C4-2B (cell line): ENCODE data around the gene KIAA0825.

Source experiments
- H3K27ac ChIP-seq: fragments of 450-650 bp; 2 replicates; pipeline ENCODE4 v1.5.1; 2017
- CTCF ChIP-seq: fragments of 450-650 bp; conservative IDR thresholded peaks from 2 replicates; pipeline ENCODE4 v1.5.1; 2017; ENCODE audit warnings: mild to moderate bottlenecking
- ZFX ChIP-seq: fragments of 450-650 bp; IDR thresholded peaks from 2 replicates; pipeline ENCODE4 v1.6.1; 2017

The KIAA0825 gene

DNA sequence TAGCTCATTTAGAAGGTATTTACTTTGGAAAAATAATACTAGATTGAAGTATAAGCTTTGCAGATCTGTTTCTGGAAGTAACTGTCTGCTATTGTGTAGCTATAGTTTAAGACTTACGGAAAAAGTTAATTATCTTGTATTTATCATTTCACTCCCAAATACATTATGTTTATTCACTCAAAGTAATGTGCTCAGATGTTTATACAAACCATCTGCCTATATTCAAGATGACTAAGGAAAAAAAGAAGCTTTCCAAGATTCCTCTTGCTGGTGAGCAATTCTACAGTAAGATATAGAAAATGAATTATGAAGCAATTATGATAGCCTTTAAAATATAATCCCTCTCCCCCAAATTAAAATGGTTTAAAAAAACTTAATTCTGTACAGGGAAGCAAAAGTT is 137.9 kb downstream of the KIAA0825 start:
- TF ChIP-seq ZFX, result no peak
- TF ChIP-seq CTCF, result no peak
- no peak overlapping the region for H3K27ac ChIP-seq

DNA sequence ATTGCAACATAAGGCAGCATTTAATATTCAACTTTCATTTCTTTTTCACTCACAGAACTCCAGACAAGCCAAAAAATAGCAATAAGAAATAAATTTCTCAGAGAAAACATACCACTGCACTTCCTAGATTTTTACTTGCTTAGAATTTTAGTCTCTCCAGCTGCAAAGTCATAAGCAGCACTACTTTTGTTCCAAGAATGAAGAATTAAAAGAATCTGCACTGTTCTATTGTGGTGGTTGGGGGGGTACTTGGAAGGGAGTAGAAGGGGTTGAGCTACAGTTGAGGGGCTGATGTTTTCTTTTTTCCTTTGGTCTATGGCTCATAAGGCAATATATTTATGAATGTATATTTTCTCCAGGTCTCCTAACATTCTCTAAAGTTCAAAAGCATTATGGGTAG is 144.5 kb downstream of the KIAA0825 start:
- H3K27ac ChIP-seq, result no peak overlapping the region
- no peak for TF ChIP-seq CTCF
- no peak for TF ChIP-seq ZFX

DNA sequence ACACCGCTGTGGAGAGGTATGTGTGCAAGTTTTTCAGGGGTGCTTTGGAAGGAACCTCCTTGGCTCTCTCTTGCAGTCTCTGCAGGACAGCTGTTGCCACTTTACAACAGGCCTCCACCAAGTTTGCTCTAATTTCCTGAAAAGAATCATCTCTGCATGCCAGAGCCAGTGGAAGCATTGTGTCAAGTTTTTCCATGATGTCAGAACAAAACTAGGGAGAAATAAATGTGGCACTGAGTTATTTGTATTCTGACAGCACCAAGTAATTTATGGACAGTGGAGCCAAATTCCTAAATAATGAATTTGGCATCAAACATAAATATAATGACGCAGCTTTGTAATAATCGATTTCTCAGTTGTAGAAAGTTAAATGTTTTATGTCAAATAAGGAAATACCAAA is 146.9 kb downstream of the KIAA0825 start:
- no peak overlapping the region for H3K27ac ChIP-seq
- no peak for TF ChIP-seq CTCF
- no peak for TF ChIP-seq ZFX

GRCh38 chr5:94470802-94471201 is 147.6 kb downstream of the KIAA0825 start:
- TF ChIP-seq ZFX (no peak), CTCF (no peak)
- no peak overlapping the region for H3K27ac ChIP-seq

DNA sequence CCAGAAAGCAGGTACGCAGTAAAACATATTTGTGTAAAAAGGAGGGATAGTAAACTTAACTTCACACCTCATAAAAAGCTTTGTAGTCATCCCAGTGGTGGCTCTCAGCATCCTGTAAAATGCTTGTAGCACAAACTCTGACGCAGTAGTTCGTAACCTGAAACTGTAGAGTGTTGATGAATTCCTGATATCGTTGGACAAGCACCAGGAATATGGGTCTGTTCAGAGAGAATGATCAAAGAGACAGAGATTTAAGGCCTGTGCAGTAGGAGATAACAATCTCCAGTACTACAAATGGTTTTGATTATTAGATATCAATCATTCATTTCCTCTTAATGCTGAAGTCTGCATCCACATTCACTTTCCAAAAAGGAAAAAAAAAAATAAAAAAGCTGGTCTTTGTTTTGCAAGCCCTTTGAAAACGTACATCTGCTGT is 148.5 kb downstream of the KIAA0825 start:
- TF ChIP-seq ZFX, result no peak
- no peak for TF ChIP-seq CTCF
- H3K27ac ChIP-seq, result no peak overlapping the region

GRCh38 chr5:94467954-94468930 is 150.2 kb downstream of the KIAA0825 start:
- H3K27ac ChIP-seq, result no peak overlapping the region
- TF ChIP-seq ZFX (no peak), CTCF (no peak)

DNA sequence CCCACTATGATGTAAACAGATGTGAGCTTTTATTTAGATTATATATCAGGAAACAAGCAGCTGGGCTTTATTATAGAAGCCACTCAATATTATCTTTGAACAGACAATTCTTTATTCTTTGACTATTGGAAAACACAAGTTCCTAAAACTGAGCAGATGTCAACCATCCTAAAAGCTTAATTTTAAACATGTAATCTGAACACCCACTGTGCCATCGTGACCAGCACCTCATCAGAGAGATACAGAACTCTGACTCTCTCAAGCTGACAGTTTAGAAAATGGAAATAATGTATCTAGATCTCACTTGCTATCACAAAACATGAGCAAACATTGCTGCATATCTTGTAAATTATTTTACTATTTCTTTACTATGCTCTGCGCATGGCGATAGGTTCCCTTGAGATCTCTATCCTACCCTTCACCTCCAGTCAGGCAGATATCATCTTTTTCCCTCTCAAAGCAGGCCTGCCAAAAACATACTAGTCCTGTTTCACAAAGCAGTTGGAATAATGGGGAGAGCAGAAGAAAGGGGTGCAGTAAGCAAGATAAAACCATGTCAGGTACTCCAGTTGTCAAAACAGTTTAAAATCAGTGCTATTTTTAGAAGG is 151.0 kb downstream of the KIAA0825 start:
- TF ChIP-seq ZFX, result no peak
- no peak for TF ChIP-seq CTCF

More for the DNA sequence above, 151.0 kb downstream of the KIAA0825 start:
- no peak overlapping the region for H3K27ac ChIP-seq
